ENCODE measurements around the gene MANSC1. TPM values are rescaled to one million over a fixed set of nuclear protein-coding genes. Genes with fewer than 3 reads are reported as not detected.
A peak's percentile ranks its signal among the peaks of the same experiment; 100 is the strongest.

The MANSC1 gene
- polyA plus RNA-seq, 1 donor: 30.1 TPM

DNA sequence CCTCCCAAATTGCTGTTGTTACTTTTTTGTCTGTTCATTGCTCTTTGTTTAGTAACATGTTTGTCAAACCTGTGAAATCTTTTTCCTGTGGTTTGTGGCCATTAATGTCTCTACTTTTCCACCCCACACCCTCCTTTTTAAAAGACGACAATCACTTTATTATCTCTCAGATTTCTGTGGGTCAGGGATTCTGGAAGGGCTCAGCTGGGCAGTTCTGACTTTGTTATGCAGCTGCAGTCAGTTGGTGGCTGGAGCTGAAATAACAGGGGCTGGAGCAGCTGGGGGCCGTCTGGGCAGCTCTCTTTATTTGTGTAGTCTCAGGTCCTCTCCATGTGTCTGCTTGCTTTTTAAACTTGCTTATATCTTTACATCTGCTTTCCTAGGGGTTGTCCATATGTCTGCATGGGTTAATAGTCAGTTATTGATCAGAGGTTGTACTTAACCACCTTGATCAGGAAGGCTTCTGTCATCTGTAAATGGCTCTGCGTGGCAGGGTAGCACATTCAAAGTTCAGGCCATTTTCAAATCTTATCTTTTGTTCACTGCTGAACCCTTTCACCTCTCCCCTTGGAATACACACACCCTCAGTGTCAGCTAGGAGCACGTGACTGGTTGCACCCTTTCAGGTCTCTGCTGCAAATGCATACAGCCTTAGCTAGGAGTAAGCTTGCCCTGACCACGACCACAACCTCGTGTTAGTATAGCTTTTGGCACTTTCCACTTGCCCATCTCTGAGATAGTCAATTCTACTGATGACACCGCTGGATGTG is 34.7 kb upstream of the MANSC1 start:
- no peaks in the 10 kb centered on the region for H3K36me3 ChIP-seq (ENCODE audit: control insufficient read depth, insufficient read depth, low read length)
- H3K27me3 ChIP-seq (ENCODE audit: control insufficient read depth, insufficient read depth, low read length): no peaks in the 10 kb centered on the region
- no peak overlapping the region for H3K4me3 ChIP-seq (ENCODE audit: low read length)
- peaks cover 6% of the 10 kb centered on the region for H3K9me3 ChIP-seq (ENCODE audit: control insufficient read depth, low read depth, low read length)
- peak; percentile 47 to 81 for DNase-seq
- H3K27ac ChIP-seq (ENCODE audit: low read length): peak overlapping the region; percentile 58
- H3K4me1 ChIP-seq (ENCODE audit: control insufficient read depth, insufficient read depth, low read length): peaks cover 18% of the 10 kb centered on the region
- WGBS (ENCODE audit: insufficient coverage, low lambda C conversion rate): no CpG with 5 or more reads among the region's 7 CpGs

GRCh38 chr12:12381982-12382381 is 31.9 kb upstream of the MANSC1 start:
- Histone ChIP-seq H3K4me1 (ENCODE audit: control insufficient read depth, insufficient read depth, low read length) (peaks cover 21% of the 10 kb centered on the region), H3K27ac (ENCODE audit: low read length) (no peak overlapping the region), H3K4me3 (ENCODE audit: low read length) (no peak overlapping the region), H3K27me3 (ENCODE audit: control insufficient read depth, insufficient read depth, low read length) (no peaks in the 10 kb centered on the region), H3K9me3 (ENCODE audit: control insufficient read depth, low read depth, low read length) (peaks cover 6% of the 10 kb centered on the region), H3K36me3 (ENCODE audit: control insufficient read depth, insufficient read depth, low read length) (no peaks in the 10 kb centered on the region)
- DNase-seq: no peak
- WGBS (ENCODE audit: insufficient coverage, low lambda C conversion rate): 100% methylated on average over 1 of the region's 3 CpGs

- no peak overlapping the region for H3K4me3 ChIP-seq (ENCODE audit: low read length)
- no CpG with 5 or more reads among the region's 6 CpGs for WGBS (ENCODE audit: insufficient coverage, low lambda C conversion rate)
- H3K36me3 ChIP-seq (ENCODE audit: control insufficient read depth, insufficient read depth, low read length): no peaks in the 10 kb centered on the region
- H3K4me1 ChIP-seq (ENCODE audit: control insufficient read depth, insufficient read depth, low read length): peaks cover 18% of the 10 kb centered on the region
- no peak for DNase-seq
- H3K27ac ChIP-seq (ENCODE audit: low read length): no peak overlapping the region
- H3K27me3 ChIP-seq (ENCODE audit: control insufficient read depth, insufficient read depth, low read length): no peaks in the 10 kb centered on the region
- H3K9me3 ChIP-seq (ENCODE audit: control insufficient read depth, low read depth, low read length): peaks cover 6% of the 10 kb centered on the region
Measured at GRCh38 chr12:12380949-12381593, 31.0 kb upstream of the MANSC1 start.

DNA sequence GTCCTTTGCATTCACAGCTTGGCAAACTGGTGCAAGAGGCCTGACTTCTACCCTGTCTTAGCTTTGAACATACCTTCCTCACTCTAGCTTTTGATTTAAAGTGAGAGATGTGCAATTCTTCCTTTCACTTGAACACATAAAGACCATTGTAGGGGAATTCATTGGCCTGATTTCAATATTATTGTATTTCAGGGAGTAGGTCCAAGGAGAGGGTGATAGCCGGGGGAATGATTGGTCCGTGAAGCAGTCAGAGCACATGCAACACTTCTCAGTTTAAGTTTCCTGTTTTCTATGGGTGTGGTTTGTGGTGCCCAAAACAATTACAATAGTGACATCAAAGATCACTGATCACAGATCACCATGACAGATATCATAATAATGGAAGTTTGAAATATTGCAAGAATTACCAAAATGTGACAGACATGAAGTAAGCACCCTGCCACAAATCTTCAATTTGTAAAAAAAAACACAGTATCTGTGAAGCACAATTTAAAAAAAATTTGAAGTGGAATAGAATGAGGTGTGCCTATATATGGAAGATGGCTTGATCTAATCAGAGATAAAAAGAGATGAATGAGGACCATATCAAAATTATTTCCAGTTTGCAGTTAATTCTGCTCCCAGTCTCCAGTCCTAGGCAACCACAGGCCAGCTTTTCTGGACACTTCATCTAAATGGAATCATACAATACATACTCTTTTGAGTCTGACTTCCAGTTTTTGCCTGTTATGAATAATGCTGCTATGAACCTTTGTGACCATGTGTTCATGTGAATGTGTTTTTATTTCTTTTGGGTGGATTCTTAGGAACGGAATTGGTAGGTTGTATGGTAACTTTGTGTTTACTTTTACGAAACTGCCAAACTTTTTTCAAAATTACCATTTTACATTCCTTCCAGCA is 30.0 kb upstream of the MANSC1 start:
- Histone ChIP-seq H3K27ac (ENCODE audit: low read length) (no peak overlapping the region), H3K27me3 (ENCODE audit: control insufficient read depth, insufficient read depth, low read length) (no peaks in the 10 kb centered on the region), H3K4me1 (ENCODE audit: control insufficient read depth, insufficient read depth, low read length) (peaks cover 12% of the 10 kb centered on the region), H3K4me3 (ENCODE audit: low read length) (no peak overlapping the region), H3K9me3 (ENCODE audit: control insufficient read depth, low read depth, low read length) (peaks cover 6% of the 10 kb centered on the region), H3K36me3 (ENCODE audit: control insufficient read depth, insufficient read depth, low read length) (no peaks in the 10 kb centered on the region)
- no peak for DNase-seq
- 83% methylated on average over 2 of the region's 4 CpGs for WGBS (ENCODE audit: insufficient coverage, low lambda C conversion rate)

GRCh38 chr12:12378616-12379015 is 28.6 kb upstream of the MANSC1 start:
- DNase-seq: no peak
- H3K4me1 ChIP-seq (ENCODE audit: control insufficient read depth, insufficient read depth, low read length): peaks cover 6% of the 10 kb centered on the region
- H3K36me3 ChIP-seq (ENCODE audit: control insufficient read depth, insufficient read depth, low read length): no peaks in the 10 kb centered on the region
- no peaks in the 10 kb centered on the region for H3K27me3 ChIP-seq (ENCODE audit: control insufficient read depth, insufficient read depth, low read length)
- no peak overlapping the region for H3K27ac ChIP-seq (ENCODE audit: low read length)
- H3K9me3 ChIP-seq (ENCODE audit: control insufficient read depth, low read depth, low read length): peaks cover 6% of the 10 kb centered on the region
- H3K4me3 ChIP-seq (ENCODE audit: low read length): no peak overlapping the region
- WGBS (ENCODE audit: insufficient coverage, low lambda C conversion rate): no CpG with 5 or more reads among the region's 2 CpGs

DNA sequence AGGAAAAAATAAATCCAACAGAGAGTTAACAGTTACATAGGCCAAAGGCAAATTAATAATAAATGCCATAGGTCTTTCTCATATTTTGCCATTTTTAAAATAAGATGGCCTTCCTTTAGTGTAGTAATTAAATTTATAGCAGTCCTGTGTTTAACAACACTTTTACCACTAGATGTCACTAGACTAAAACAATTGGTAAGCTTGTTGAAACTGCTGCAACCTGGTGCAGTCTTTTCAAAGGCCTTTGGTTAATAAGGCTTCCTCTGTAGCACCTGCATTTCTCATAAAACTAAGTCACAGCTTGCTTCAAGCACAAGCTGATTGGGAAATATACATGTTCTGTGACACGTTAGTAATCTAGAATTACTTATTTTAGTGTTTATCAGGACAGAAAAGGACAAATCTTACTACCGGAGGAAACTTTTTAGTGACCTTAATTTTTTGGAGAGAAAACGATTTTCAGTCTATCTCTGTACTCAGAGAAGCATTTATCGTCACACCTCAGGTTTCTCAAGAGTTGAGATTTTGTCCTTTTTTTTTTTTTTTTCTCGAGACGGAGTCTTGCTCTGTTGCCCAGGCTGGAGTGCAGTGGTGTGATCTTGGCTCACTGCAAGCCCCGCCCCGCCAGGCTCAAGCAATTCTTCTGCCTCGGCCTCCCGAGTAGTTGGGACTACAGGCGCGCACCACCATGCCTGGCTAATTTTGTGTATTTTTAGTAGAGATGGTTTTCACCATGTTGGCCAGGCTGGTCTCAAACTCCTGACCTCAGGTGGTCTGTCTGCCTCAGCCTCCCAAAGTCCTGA is 26.8 kb upstream of the MANSC1 start:
- Histone ChIP-seq H3K27me3 (ENCODE audit: control insufficient read depth, insufficient read depth, low read length) (no peaks in the 10 kb centered on the region), H3K36me3 (ENCODE audit: control insufficient read depth, insufficient read depth, low read length) (peaks cover 3% of the 10 kb centered on the region), H3K4me3 (ENCODE audit: low read length) (no peak overlapping the region), H3K4me1 (ENCODE audit: control insufficient read depth, insufficient read depth, low read length) (peaks cover 15% of the 10 kb centered on the region), H3K27ac (ENCODE audit: low read length) (no peak overlapping the region), H3K9me3 (ENCODE audit: control insufficient read depth, low read depth, low read length) (no peaks in the 10 kb centered on the region)
- DNase-seq: peak; percentile 65 to 76
- 83% methylated on average over 1 of the region's 12 CpGs for WGBS (ENCODE audit: insufficient coverage, low lambda C conversion rate)

DNA sequence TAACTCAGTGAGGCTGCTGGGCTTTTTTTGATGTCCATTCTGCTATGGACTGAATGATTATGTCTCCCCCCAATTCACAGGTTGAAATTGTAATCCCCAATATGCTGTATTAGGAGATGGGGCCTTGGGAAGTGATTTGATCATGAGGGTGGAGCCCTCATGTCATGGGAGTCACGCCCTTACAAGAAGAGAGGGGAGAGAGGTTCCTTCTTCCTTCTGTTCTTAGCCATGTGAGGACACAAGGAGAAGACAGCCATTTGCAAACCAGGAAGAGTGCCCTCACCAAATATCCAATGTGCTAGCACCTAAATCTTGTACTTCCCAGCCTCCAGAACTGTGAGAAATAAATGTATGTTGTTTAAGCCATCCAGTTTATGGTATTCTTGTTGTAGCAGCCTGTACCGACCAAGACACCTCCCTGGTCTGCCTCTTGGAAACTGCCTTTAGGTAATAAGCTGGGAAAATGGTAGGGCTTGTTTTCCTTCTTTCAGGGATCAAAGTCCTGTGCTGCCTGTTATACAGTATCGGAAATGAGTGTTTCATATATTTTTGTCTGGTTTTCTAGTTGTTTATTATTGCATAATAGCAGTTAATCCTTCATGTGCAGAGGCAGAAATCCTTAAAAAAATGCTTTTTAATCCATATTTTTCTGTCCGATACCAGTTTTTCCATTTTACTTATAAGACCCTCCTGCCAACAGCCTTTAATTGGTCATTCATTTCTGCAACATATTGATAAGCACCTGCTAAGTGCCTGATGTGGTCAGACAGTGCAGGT is 23.1 kb upstream of the MANSC1 start:
- DNase-seq: peak in 1 of 2 donors; percentile 73
- peak overlapping the region; percentile 29 for H3K27ac ChIP-seq (ENCODE audit: low read length)

GRCh38 chr12:12367482-12367998 is 17.5 kb upstream of the MANSC1 start:
- H3K27me3 ChIP-seq (ENCODE audit: control insufficient read depth, insufficient read depth, low read length): no peaks in the 10 kb centered on the region
- DNase-seq: no peak
- no peak overlapping the region for H3K4me3 ChIP-seq (ENCODE audit: low read length)
- no peaks in the 10 kb centered on the region for H3K4me1 ChIP-seq (ENCODE audit: control insufficient read depth, insufficient read depth, low read length)
- no peaks in the 10 kb centered on the region for H3K9me3 ChIP-seq (ENCODE audit: control insufficient read depth, low read depth, low read length)
- WGBS (ENCODE audit: insufficient coverage, low lambda C conversion rate): 88% methylated on average over 1 of the region's 4 CpGs
- H3K36me3 ChIP-seq (ENCODE audit: control insufficient read depth, insufficient read depth, low read length): no peaks in the 10 kb centered on the region
- no peak overlapping the region for H3K27ac ChIP-seq (ENCODE audit: low read length)

More for the DNA sequence above, 23.1 kb upstream of the MANSC1 start:
- H3K4me3 ChIP-seq (ENCODE audit: low read length): no peak overlapping the region
- WGBS (ENCODE audit: insufficient coverage, low lambda C conversion rate): 70% methylated on average over 2 of the region's 4 CpGs
- H3K4me1 ChIP-seq (ENCODE audit: control insufficient read depth, insufficient read depth, low read length): peaks cover 10% of the 10 kb centered on the region
- peaks cover 3% of the 10 kb centered on the region for H3K36me3 ChIP-seq (ENCODE audit: control insufficient read depth, insufficient read depth, low read length)
- H3K9me3 ChIP-seq (ENCODE audit: control insufficient read depth, low read depth, low read length): no peaks in the 10 kb centered on the region
- no peaks in the 10 kb centered on the region for H3K27me3 ChIP-seq (ENCODE audit: control insufficient read depth, insufficient read depth, low read length)

DNA sequence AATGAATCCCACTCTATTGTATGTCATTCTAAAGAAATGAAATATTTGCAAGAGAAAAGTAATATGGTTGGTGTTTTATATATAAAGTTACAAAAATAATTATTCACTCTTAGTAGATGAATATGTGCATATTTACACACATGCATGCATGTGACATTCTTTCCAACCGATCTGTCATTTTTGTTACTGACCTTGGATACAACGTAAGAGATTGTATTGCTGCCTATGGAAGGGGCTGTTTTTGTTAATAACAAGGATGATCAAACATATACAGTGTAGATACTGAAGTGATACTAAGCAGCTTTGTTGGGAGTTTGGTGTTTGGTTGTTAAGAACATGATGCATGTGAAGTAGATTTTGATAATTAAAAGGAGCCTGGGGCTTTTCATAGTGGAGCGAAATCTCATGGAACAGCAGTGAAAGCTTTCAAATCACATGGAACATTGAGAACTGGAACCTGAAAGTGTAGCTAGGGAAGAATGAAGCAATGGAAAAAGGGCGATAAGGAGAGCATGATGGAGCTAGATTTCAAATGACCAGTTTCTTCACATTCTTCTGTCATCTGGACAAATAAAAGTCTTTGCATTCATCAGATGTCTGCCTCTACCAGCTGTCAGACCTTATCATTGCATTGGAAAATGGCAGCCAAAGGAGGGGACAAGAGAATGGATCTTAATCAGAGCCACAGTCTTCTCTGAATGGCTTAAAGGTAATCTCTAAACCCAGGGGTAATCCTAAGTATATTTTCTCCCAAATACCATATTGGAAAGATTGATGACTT is 16.8 kb upstream of the MANSC1 start:
- no peak overlapping the region for H3K4me3 ChIP-seq (ENCODE audit: low read length)
- no peaks in the 10 kb centered on the region for H3K9me3 ChIP-seq (ENCODE audit: control insufficient read depth, low read depth, low read length)
- H3K27me3 ChIP-seq (ENCODE audit: control insufficient read depth, insufficient read depth, low read length): no peaks in the 10 kb centered on the region
- 87% methylated on average over 3 of the region's 4 CpGs for WGBS (ENCODE audit: insufficient coverage, low lambda C conversion rate)
- no peak for DNase-seq
- no peaks in the 10 kb centered on the region for H3K36me3 ChIP-seq (ENCODE audit: control insufficient read depth, insufficient read depth, low read length)
- no peak overlapping the region for H3K27ac ChIP-seq (ENCODE audit: low read length)
- no peaks in the 10 kb centered on the region for H3K4me1 ChIP-seq (ENCODE audit: control insufficient read depth, insufficient read depth, low read length)

All from large intestine (tissue), 3 donors.